Esophagus squamous epithelium (tissue), 5 donors: ENCODE measurements around the gene MAP3K20. TPM values are rescaled to one million over a fixed set of nuclear protein-coding genes. Genes with fewer than 3 reads are reported as not detected.

Experiments
- DNase-seq: peaks from one replicate; lab custom pipeline; 2025; lab: John Stamatoyannopoulos, UW
- H3K27ac ChIP-seq, 4 donors: fragments of 200-600 bp; sonication (generic); one replicate each; pipeline ENCODE4 v1.5.1; 2016 to 2019; ENCODE audit warnings: mild to moderate bottlenecking in 1 of 4
- H3K27me3 ChIP-seq, 4 donors: fragments of 200-600 bp; sonication (generic); 1 replicate in 3 of 4; 2 replicates in 1 of 4; pipeline versions ENCODE4 v1.5.1 to v1.6.0; 2017 to 2021; ENCODE audit warnings: antibody characterized with exemption in 1 of 4
- H3K36me3 ChIP-seq, 3 donors: fragments of 200-600 bp; sonication (generic); one replicate each; pipeline ENCODE4 v1.5.1; 2016 to 2019
- H3K4me1 ChIP-seq, 3 donors: fragments of 200-600 bp; sonication (generic); one replicate each; pipeline ENCODE4 v1.5.1; 2017 to 2019
- H3K4me3 ChIP-seq, 4 donors: fragments of 200-600 bp; sonication (generic); 1 replicate in 3 of 4; 2 replicates in 1 of 4; pipeline ENCODE4 v1.5.1; 2016 to 2019; ENCODE audit warnings: mild to moderate bottlenecking in 2 of 4, moderate library complexity in 1 of 4
- H3K9me3 ChIP-seq, 3 donors: fragments of 200-600 bp; sonication (generic); one replicate each; pipeline ENCODE4 v1.5.1; 2016 to 2019
- CTCF ChIP-seq, 6 experiments: fragments of 450-650 bp in 4 of 6; fragments of 200-600 bp in 2 of 6; sonication (generic) in 2 of 6; IDR thresholded peaks; one replicate each; pipeline ENCODE4 v1.5.1; 2016 to 2019; ENCODE audit warnings: antibody characterized with exemption in 6 of 6, mild to moderate bottlenecking in 4 of 6, moderate library complexity in 4 of 6
- POLR2A ChIP-seq, 4 donors: fragments of 450-650 bp; IDR thresholded peaks; one replicate each; pipeline ENCODE4 v1.6.1; 2017; ENCODE audit warnings: antibody characterized with exemption in 4 of 4, mild to moderate bottlenecking in 4 of 4, moderate library complexity in 3 of 4
- whole genome bisulfite sequencing, 2 donors: methylation state at CpG; one replicate each; pipeline ENCODE4 v1.1.5; 2018; 5-methylcytosine and 5-hydroxymethylcytosine counted together
- intact Hi-C: fragments of 100-400 bp; cut with DNase I; formaldehyde crosslinking; loops from one replicate; pipeline ENCODE4 v1.15.0; 2022
- total RNA-seq, 4 donors: library from RNA; depleted of rRNA; stranded (reverse); fragments of >200 nt; gene quantifications; one replicate each; pipeline ENCODE4 v1.1.0, GENCODE V29; 2016
- donor health status: DM: yes; HTN: yes; CAD: no.

MAP3K20 gene
- total RNA-seq, 4 donors from 2014 or later = 7.2 to 55.3 (median 26.3) TPM

- no peak for TF ChIP-seq POLR2A (IDR thresholded peaks at IDR 0.05)
- no peak for TF ChIP-seq CTCF (IDR thresholded peaks at IDR 0.05)
- no peaks in the 10 kb centered on the region for H3K9me3 ChIP-seq
- H3K27me3 ChIP-seq = no peaks in the 10 kb centered on the region
- H3K4me1 ChIP-seq = peaks cover 0 to 3% (median 0%) of the 10 kb centered on the region in 3 donors
- H3K36me3 ChIP-seq = no peaks in the 10 kb centered on the region
- no peak overlapping the region for H3K27ac ChIP-seq
- intact Hi-C loops = no loop called here
- H3K4me3 ChIP-seq = no peak overlapping the region
- 88 to 93% methylated on average over 2 of the region's 2 CpGs for WGBS, 2 donors
- DNase-seq = no peak
Observed at GRCh38 chr2:173223871-173224270, 148.2 kb downstream of the MAP3K20 start.

GRCh38 chr2:173226899-173227698 is 151.5 kb downstream of the MAP3K20 start:
- H3K4me1 ChIP-seq = peaks cover 0 to 19% (median 5%) of the 10 kb centered on the region in 3 donors
- WGBS, 2 donors = 63 to 81% methylated on average over 7 of the region's 7 CpGs
- H3K4me3 ChIP-seq = no peak overlapping the region
- no peaks in the 10 kb centered on the region for H3K9me3 ChIP-seq
- TF ChIP-seq CTCF (IDR thresholded peaks at IDR 0.05) (no peak), POLR2A (IDR thresholded peaks at IDR 0.05) (no peak)
- H3K27ac ChIP-seq = no peak overlapping the region
- intact Hi-C loops = no loop called here
- peaks cover 0 to 1% (median 0%) of the 10 kb centered on the region in 3 donors for H3K36me3 ChIP-seq
- no peak for DNase-seq
- no peaks in the 10 kb centered on the region for H3K27me3 ChIP-seq

- TF ChIP-seq CTCF (IDR thresholded peaks at IDR 0.05) (no peak), POLR2A (IDR thresholded peaks at IDR 0.05) (no peak)
- Histone ChIP-seq H3K27me3 (no peaks in the 10 kb centered on the region), H3K4me1 (peaks cover 0 to 19% (median 5%) of the 10 kb centered on the region in 3 donors), H3K36me3 (peaks cover 0 to 21% (median 0%) of the 10 kb centered on the region in 3 donors), H3K27ac (no peak overlapping the region), H3K9me3 (no peaks in the 10 kb centered on the region), H3K4me3 (no peak overlapping the region)
- DNase-seq = no peak
- intact Hi-C loops = no loop called here
- 78 to 80% methylated on average over 2 of the region's 2 CpGs for WGBS, 2 donors
Observed at GRCh38 chr2:173229086-173229485, 153.4 kb downstream of the MAP3K20 start.

GRCh38 chr2:173230181-173230580 is 154.5 kb downstream of the MAP3K20 start:
- intact Hi-C loops = no loop called here
- 54 to 79% methylated on average over 5 of the region's 5 CpGs for WGBS, 2 donors
- no peak for TF ChIP-seq CTCF (IDR thresholded peaks at IDR 0.05)
- no peak for TF ChIP-seq POLR2A (IDR thresholded peaks at IDR 0.05)
- Histone ChIP-seq H3K36me3 (peaks cover 0 to 29% (median 0%) of the 10 kb centered on the region in 3 donors), H3K27me3 (no peaks in the 10 kb centered on the region), H3K27ac (no peak overlapping the region), H3K4me1 (peaks cover 0 to 19% (median 5%) of the 10 kb centered on the region in 3 donors), H3K9me3 (no peaks in the 10 kb centered on the region), H3K4me3 (no peak overlapping the region)
- no peak for DNase-seq

GRCh38 chr2:173231042-173231441 is 155.4 kb downstream of the MAP3K20 start:
- no peaks in the 10 kb centered on the region for H3K9me3 ChIP-seq

More at GRCh38 chr2:173231042-173231441, 155.4 kb downstream of the MAP3K20 start:
- intact Hi-C loops = no loop called here
- Histone ChIP-seq H3K27ac (no peak overlapping the region), H3K27me3 (no peaks in the 10 kb centered on the region), H3K4me1 (peaks cover 0 to 19% (median 5%) of the 10 kb centered on the region in 3 donors), H3K36me3 (peaks cover 0 to 29% (median 0%) of the 10 kb centered on the region in 3 donors), H3K4me3 (no peak overlapping the region)
- 12 to 27% methylated on average over 1 of the region's 1 CpG for WGBS, 2 donors
- no peak for DNase-seq
- TF ChIP-seq POLR2A (IDR thresholded peaks at IDR 0.05) (no peak), CTCF (IDR thresholded peaks at IDR 0.05) (no peak)
